CD4-positive, CD25-positive, alpha-beta regulatory T cell (primary cell): Measurements from ENCODE around the gene ARL3. TPM values are rescaled to one million over a fixed set of nuclear protein-coding genes. Genes with fewer than 3 reads are reported as not detected.
"Not testable (repeated sequence)": the region's sequence is repeated elsewhere in the genome, so short reads cannot be mapped to it uniquely, and the experiment has no call there.

ENCODE experiments used
- ATAC-seq, 2 donors: fragments of 150-1000 bp; cut with Tn5 transposase; one replicate each; pipeline ENCODE4 v1.10.0; 2021; ENCODE audit warnings: low read depth in 2 of 2, moderate number of reproducible peaks in 2 of 2, moderate library complexity in 1 of 2
- DNase-seq, 3 donors: peaks; one replicate each; pipeline versions ENCODE4 v3.0.0 to v3.0.0-alpha.2; 2012 to 2022; ENCODE audit warnings: mixed read lengths in 1 of 3
- H3K27ac ChIP-seq: one replicate; pipeline ENCODE4 v1.7.0; 2013; ENCODE audit warnings: mild to moderate bottlenecking, low read length; ENCODE audit not compliant: insufficient read depth, poor library complexity, severe bottlenecking
- H3K27me3 ChIP-seq: one replicate; pipeline ENCODE4 v1.7.0; 2013; ENCODE audit warnings: low read length; ENCODE audit not compliant: control insufficient read depth, insufficient read depth
- H3K36me3 ChIP-seq: one replicate; pipeline ENCODE4 v1.7.0; 2013; ENCODE audit warnings: mild to moderate bottlenecking, low read length, moderate library complexity; ENCODE audit not compliant: control insufficient read depth, insufficient read depth
- H3K4me1 ChIP-seq: 2 replicates; pipeline ENCODE4 v1.7.0; 2013; ENCODE audit warnings: mild to moderate bottlenecking, low read length; ENCODE audit not compliant: insufficient read depth, control insufficient read depth, poor library complexity, severe bottlenecking
- H3K4me3 ChIP-seq: one replicate; pipeline ENCODE4 v1.7.0; 2013; ENCODE audit warnings: low read depth, mild to moderate bottlenecking, low read length, moderate library complexity
- H3K9me3 ChIP-seq, 2 experiments: 1 replicate in 1 of 2; 2 replicates in 1 of 2; pipeline ENCODE4 v1.7.0; 2013; ENCODE audit warnings: low read length in 2 of 2, mild to moderate bottlenecking in 1 of 2, moderate library complexity in 1 of 2; ENCODE audit not compliant: control insufficient read depth in 2 of 2
- H3K27ac Mint-ChIP-seq, 3 donors: one replicate each; pipeline ENCODE4 v1.8.0; 2020 to 2022; ENCODE audit warnings: mild to moderate bottlenecking in 3 of 3, mixed read lengths in 3 of 3, moderate library complexity in 2 of 3
- H3K27me3 Mint-ChIP-seq: one replicate; pipeline ENCODE4 v1.8.0; 2022; ENCODE audit warnings: mild to moderate bottlenecking, mixed read lengths
- H3K36me3 Mint-ChIP-seq: one replicate; pipeline ENCODE4 v1.8.0; 2020; ENCODE audit warnings: mixed read lengths
- H3K4me1 Mint-ChIP-seq, 4 donors: one replicate each; pipeline ENCODE4 v1.8.0; 2020 to 2022; ENCODE audit warnings: mixed read lengths in 4 of 4, mild to moderate bottlenecking in 1 of 4
- H3K4me3 Mint-ChIP-seq, 4 donors: one replicate each; pipeline ENCODE4 v1.8.0; 2020 to 2022; ENCODE audit warnings: mild to moderate bottlenecking in 4 of 4, mixed read lengths in 4 of 4, moderate library complexity in 3 of 4
- H3K9me3 Mint-ChIP-seq, 7 donors: one replicate each; pipeline ENCODE4 v1.8.0; 2020 to 2022; ENCODE audit warnings: mixed read lengths in 7 of 7, mild to moderate bottlenecking in 3 of 7, moderate library complexity in 2 of 7
- polyA plus RNA-seq, 4 donors: library from polyadenylated mRNA; unstranded; fragments of 300-500 nt; fragmentation: Illumina TruSeq; gene quantifications; one replicate each; pipeline ENCODE4 v1.2.3, GENCODE V29; 2021
- total RNA-seq: library from RNA; stranded (reverse); gene quantifications from one replicate; pipeline ENCODE4 v1.2.3, GENCODE V29; 2022

The ARL3 gene
- total RNA-seq: 2.0 TPM
- polyA plus RNA-seq: 1 to 10 TPM; 2.3 to 3.3 (median 3.0) TPM

GRCh38 chr10:102713814-102714620, at the start of gene ARL3:
TSS of gene ARL3 (minus strand) at chr10:102714397. CDS start at chr10:102714275, 122 bp downstream.
- H3K4me1 ChIP-seq: peaks cover 20% of the 10 kb centered on the region
- H3K4me3 ChIP-seq: peak within 1 kb of the TSS; percentile 83
- peak within 1 kb of the TSS; percentile 88 for H3K27ac ChIP-seq
- H3K4me3 Mint-ChIP-seq: peak within 1 kb of the TSS; percentile 89 to 97 (median 96)
- peak within 1 kb of the TSS; percentile 81 to 93 (median 88) for H3K27ac Mint-ChIP-seq
- no peaks in the 10 kb centered on the region for H3K9me3 Mint-ChIP-seq
- H3K27me3 ChIP-seq: no peaks in the 10 kb centered on the region
- H3K9me3 ChIP-seq: no peaks in the 10 kb centered on the region
- ATAC-seq: peak; percentile 93 to 94
- H3K4me1 Mint-ChIP-seq: peaks cover 21 to 60% (median 27%) of the 10 kb centered on the region in 4 donors
- peaks cover 13% of the 10 kb centered on the region for H3K36me3 Mint-ChIP-seq
- DNase-seq: peak; percentile 89 to 98 (median 92)
- peaks cover 4% of the 10 kb centered on the region for H3K36me3 ChIP-seq
- no peaks in the 10 kb centered on the region for H3K27me3 Mint-ChIP-seq

- H3K27me3 ChIP-seq: no peaks in the 10 kb centered on the region
- no peaks in the 10 kb centered on the region for H3K9me3 ChIP-seq
- Mint-ChIP-seq H3K9me3 (peaks cover 0 to 1% (median 0%) of the 10 kb centered on the region in 7 donors), H3K27ac (no peak overlapping the region), H3K27me3 (no peaks in the 10 kb centered on the region), H3K4me3 (no peak overlapping the region), H3K36me3 (peaks cover 34% of the 10 kb centered on the region), H3K4me1 (peaks cover 9 to 54% (median 29%) of the 10 kb centered on the region in 4 donors)
- no peak overlapping the region for H3K27ac ChIP-seq
- H3K36me3 ChIP-seq: peaks cover 22% of the 10 kb centered on the region
- DNase-seq: no peak
- H3K4me1 ChIP-seq: no peaks in the 10 kb centered on the region
- no peak overlapping the region for H3K4me3 ChIP-seq
- no peak for ATAC-seq
These were observed 48.9 kb upstream of the ARL3 start for GRCh38 chr10:102763037-102763607.

DNA sequence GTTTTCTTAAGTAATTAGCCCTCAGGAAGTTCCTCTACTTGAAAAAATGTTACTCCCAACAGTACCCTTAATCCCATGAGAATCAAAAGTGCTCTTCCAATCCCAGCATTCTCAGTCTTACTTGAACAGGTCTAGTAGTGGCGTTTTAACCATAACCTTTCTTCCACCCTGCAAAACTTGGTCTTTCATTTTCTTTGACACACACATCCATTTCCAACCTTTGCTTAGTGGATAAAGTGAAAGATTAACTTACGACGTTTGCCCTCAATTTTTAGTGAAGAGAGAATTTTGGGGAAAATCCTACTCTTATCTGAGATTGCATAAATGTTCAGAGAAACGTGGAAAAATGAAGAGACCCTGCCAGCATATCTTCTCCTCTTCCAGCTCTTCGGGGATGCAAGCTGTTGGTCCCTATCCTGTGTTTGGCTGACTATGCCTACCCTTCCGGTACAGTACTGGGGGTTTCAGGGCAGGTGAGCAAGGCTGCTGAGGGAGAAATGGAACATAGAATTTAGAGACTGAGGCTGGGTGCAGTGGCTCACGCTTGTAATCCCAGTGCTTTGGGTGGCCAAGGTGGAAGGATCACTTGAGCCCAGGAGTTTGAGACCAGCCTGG, 48.3 kb upstream of the ARL3 start:
- Histone ChIP-seq H3K9me3 (no peaks in the 10 kb centered on the region), H3K27me3 (no peaks in the 10 kb centered on the region), H3K4me3 (no peak overlapping the region), H3K36me3 (peaks cover 22% of the 10 kb centered on the region), H3K4me1 (no peaks in the 10 kb centered on the region), H3K27ac (no peak overlapping the region)
- no peaks in the 10 kb centered on the region for H3K27me3 Mint-ChIP-seq
- H3K4me3 Mint-ChIP-seq: no peak overlapping the region
- peaks cover 10 to 53% (median 28%) of the 10 kb centered on the region in 4 donors for H3K4me1 Mint-ChIP-seq
- peaks cover 34% of the 10 kb centered on the region for H3K36me3 Mint-ChIP-seq
- peaks cover 0 to 1% (median 0%) of the 10 kb centered on the region in 7 donors for H3K9me3 Mint-ChIP-seq
- no peak overlapping the region for H3K27ac Mint-ChIP-seq
- DNase-seq: no peak
- no peak for ATAC-seq

DNA sequence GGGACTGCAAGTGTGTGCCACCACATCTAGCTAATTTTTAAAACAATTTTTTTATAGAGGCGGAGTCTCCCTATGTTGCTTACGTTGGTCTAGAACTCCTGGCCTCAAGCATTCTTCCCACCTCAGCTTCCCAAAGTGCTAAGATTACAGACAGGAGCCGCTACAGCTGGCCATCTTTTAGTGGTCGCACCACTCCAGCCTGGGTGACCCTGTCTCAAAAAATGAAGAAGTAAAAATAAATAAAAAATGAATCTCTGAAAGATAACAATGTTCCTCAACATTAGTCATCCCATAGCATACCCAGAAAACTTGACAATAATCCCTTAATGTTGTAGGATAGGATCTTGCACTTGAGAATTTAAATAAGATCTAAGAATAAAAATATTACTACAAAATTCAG, 47.8 kb upstream of the ARL3 start:
- Mint-ChIP-seq H3K27me3 (no peaks in the 10 kb centered on the region), H3K4me1 (peaks cover 10 to 53% (median 30%) of the 10 kb centered on the region in 4 donors), H3K36me3 (peaks cover 34% of the 10 kb centered on the region), H3K9me3 (peaks cover 0 to 1% (median 0%) of the 10 kb centered on the region in 7 donors), H3K27ac (peak overlapping the region in 1 of 3 donors; percentile 14), H3K4me3 (no peak overlapping the region)
- ATAC-seq (no peak), DNase-seq (no peak)
- H3K4me1 ChIP-seq: peaks cover 3% of the 10 kb centered on the region
- no peak overlapping the region for H3K27ac ChIP-seq
- no peaks in the 10 kb centered on the region for H3K9me3 ChIP-seq
- no peaks in the 10 kb centered on the region for H3K27me3 ChIP-seq
- H3K4me3 ChIP-seq: no peak overlapping the region
- peaks cover 22% of the 10 kb centered on the region for H3K36me3 ChIP-seq

DNA sequence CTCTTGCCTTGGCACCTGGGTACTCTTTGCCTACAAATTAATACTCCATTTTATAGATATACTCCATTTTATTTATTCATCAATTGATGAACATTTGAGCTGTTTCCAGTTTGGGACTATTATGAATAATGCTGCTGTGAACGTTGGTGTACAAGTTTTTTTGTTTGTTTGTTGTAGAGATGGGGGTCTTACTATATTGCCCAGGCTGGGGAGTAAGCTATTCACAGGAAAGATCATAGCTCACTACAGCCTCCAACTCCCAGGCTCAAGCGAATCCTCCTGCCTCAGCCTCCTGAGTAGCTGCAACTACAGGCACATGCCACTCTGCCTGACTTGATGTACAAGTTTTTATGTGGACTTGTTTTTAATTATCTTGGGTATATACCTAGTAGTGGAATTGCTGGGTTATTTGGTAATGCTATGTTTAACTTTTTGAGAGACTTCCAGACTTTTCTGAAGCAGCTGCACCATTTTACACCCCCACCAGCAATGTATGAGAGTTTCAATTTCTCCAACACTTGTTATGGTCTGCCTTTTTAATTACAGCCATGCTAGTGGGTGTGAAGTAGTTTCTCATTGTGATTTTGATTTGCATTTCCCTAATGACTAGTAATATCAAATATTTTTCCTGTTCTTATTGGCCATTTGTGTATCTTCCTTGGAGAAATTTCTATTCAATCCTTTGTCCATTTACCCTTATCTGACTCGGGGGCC, 45.5 kb upstream of the ARL3 start:
- Mint-ChIP-seq H3K27me3 (no peaks in the 10 kb centered on the region), H3K4me1 (peaks cover 10 to 60% (median 28%) of the 10 kb centered on the region in 4 donors), H3K36me3 (peaks cover 25% of the 10 kb centered on the region), H3K9me3 (no peaks in the 10 kb centered on the region), H3K27ac (peak overlapping the region in 1 of 3 donors; percentile 12), H3K4me3 (no peak overlapping the region)
- H3K4me1 ChIP-seq: peaks cover 3% of the 10 kb centered on the region
- H3K4me3 ChIP-seq: no peak overlapping the region
- no peaks in the 10 kb centered on the region for H3K27me3 ChIP-seq
- ATAC-seq: no peak
- no peak overlapping the region for H3K27ac ChIP-seq
- H3K9me3 ChIP-seq: no peaks in the 10 kb centered on the region
- H3K36me3 ChIP-seq: peaks cover 15% of the 10 kb centered on the region
- DNase-seq: no peak

DNA sequence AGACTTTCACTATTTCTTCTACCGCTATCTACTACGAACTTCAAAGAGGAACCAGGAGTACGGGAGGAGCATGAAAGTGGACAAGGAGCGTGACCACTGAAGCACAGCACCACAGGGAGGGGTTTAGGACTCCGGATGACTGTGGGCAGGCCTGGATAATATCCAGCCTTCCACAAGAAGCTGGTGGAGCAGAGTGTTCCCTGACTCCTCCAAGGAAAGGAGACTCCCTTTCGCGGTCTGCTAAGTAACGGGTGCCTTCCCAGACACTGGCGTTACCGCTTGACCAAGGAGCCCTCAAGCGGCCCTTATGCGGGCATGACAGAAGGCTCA, 44.7 kb upstream of the ARL3 start:
- H3K4me3 Mint-ChIP-seq: peak overlapping the region in 1 of 4 donors; percentile 0
- H3K36me3 ChIP-seq, H3K27me3 Mint-ChIP-seq, H3K4me3 ChIP-seq, DNase-seq, ATAC-seq, H3K27ac ChIP-seq, H3K4me1 ChIP-seq, H3K9me3 ChIP-seq, H3K9me3 Mint-ChIP-seq, H3K27ac Mint-ChIP-seq, H3K27me3 ChIP-seq: not testable (repeated sequence)
- peaks cover 25% of the 10 kb centered on the region for H3K36me3 Mint-ChIP-seq
- H3K4me1 Mint-ChIP-seq: peaks cover 10 to 59% (median 22%) of the 10 kb centered on the region in 4 donors

- DNase-seq (no peak), ATAC-seq (no peak)
- Histone ChIP-seq H3K36me3 (peaks cover 7% of the 10 kb centered on the region), H3K27me3 (no peaks in the 10 kb centered on the region), H3K9me3 (no peaks in the 10 kb centered on the region), H3K4me3 (no peak overlapping the region), H3K4me1 (peaks cover 9% of the 10 kb centered on the region), H3K27ac (no peak overlapping the region)
- Mint-ChIP-seq H3K4me1 (peaks cover 14 to 62% (median 24%) of the 10 kb centered on the region in 4 donors), H3K27ac (peak overlapping the region in 1 of 3 donors; percentile 54), H3K4me3 (peak overlapping the region in 1 of 4 donors; percentile 0), H3K27me3 (no peaks in the 10 kb centered on the region), H3K9me3 (no peaks in the 10 kb centered on the region), H3K36me3 (peaks cover 25% of the 10 kb centered on the region)
These were observed 44.2 kb upstream of the ARL3 start for GRCh38 chr10:102758240-102758932.
